ENCODE measurements around the gene NXPH2. TPM values are rescaled to one million over a fixed set of nuclear protein-coding genes. Genes with fewer than 3 reads are reported as not detected.

The NXPH2 gene
- total RNA-seq, 1 experiment from 2014 or later: not detected

- H3K27ac Mint-ChIP-seq (ENCODE audit: low read depth, unreplicated experiment): no peak overlapping the region
- ChIA-PET POLR2A (interaction anchor here (0.9 kb wide), 1 partner anchor 10 kb away, joined by 3 read pairs; no protein-coding TSS in a partner anchor), CTCF (interaction anchor here (0.6 to 0.7 kb wide), 2 partner anchors 73 to 150 kb away, joined by 3 to 4 read pairs; no protein-coding TSS in a partner anchor)
- H3K4me1 Mint-ChIP-seq (ENCODE audit: insufficient read depth, unreplicated experiment): no peaks in the 10 kb centered on the region
- no peak for DNase-seq (ENCODE audit: unreplicated experiment)
- H3K4me3 Mint-ChIP-seq (ENCODE audit: unreplicated experiment): no peak overlapping the region
- no peaks in the 10 kb centered on the region for H3K27me3 Mint-ChIP-seq (ENCODE audit: insufficient read depth, unreplicated experiment)
- no peak for TF ChIP-seq CTCF (IDR thresholded peaks at IDR 0.05; ENCODE audit: unreplicated experiment)
- BruUV-seq (replicated peaks): no TSS peak
- intact Hi-C loops (cut with micrococcal nuclease): no loop called here
- H3K9me3 Mint-ChIP-seq (ENCODE audit: unreplicated experiment): no peaks in the 10 kb centered on the region
- no peaks in the 10 kb centered on the region for H3K36me3 Mint-ChIP-seq (ENCODE audit: insufficient read depth, unreplicated experiment)
Measured at GRCh38 chr2:138720035-138720838, 60.0 kb downstream of the NXPH2 start.

- H3K27ac Mint-ChIP-seq (ENCODE audit: low read depth, unreplicated experiment): no peak overlapping the region
- H3K4me3 Mint-ChIP-seq (ENCODE audit: unreplicated experiment): no peak overlapping the region
- no peaks in the 10 kb centered on the region for H3K36me3 Mint-ChIP-seq (ENCODE audit: insufficient read depth, unreplicated experiment)
- no peak for DNase-seq (ENCODE audit: unreplicated experiment)
- H3K27me3 Mint-ChIP-seq (ENCODE audit: insufficient read depth, unreplicated experiment): no peaks in the 10 kb centered on the region
- H3K4me1 Mint-ChIP-seq (ENCODE audit: insufficient read depth, unreplicated experiment): no peaks in the 10 kb centered on the region
- no peak for TF ChIP-seq CTCF (IDR thresholded peaks at IDR 0.05; ENCODE audit: unreplicated experiment)
- BruUV-seq (replicated peaks): no TSS peak
- ChIA-PET POLR2A (no interaction called here), CTCF (interaction anchor here (0.6 to 0.7 kb wide), 2 partner anchors 72 to 447 kb away, joined by 3 read pairs; no protein-coding TSS in a partner anchor)
- intact Hi-C loops (cut with micrococcal nuclease): no loop called here
- no peaks in the 10 kb centered on the region for H3K9me3 Mint-ChIP-seq (ENCODE audit: unreplicated experiment)
Measured at GRCh38 chr2:138718405-138718804, 61.8 kb downstream of the NXPH2 start.

- no peaks in the 10 kb centered on the region for H3K36me3 Mint-ChIP-seq (ENCODE audit: insufficient read depth, unreplicated experiment)
- intact Hi-C loops (cut with micrococcal nuclease): no loop called here
- H3K4me1 Mint-ChIP-seq (ENCODE audit: insufficient read depth, unreplicated experiment): no peaks in the 10 kb centered on the region
- ChIA-PET POLR2A (no interaction called here), CTCF (interaction anchor here (0.6 kb wide), 1 partner anchor 357 kb away, joined by 3 read pairs; no protein-coding TSS in a partner anchor)
- no peaks in the 10 kb centered on the region for H3K27me3 Mint-ChIP-seq (ENCODE audit: insufficient read depth, unreplicated experiment)
- no TSS peak for BruUV-seq (replicated peaks)
- peak; percentile 5 for DNase-seq (ENCODE audit: unreplicated experiment)
- H3K27ac Mint-ChIP-seq (ENCODE audit: low read depth, unreplicated experiment): no peak overlapping the region
- TF ChIP-seq CTCF (IDR thresholded peaks at IDR 0.05; ENCODE audit: unreplicated experiment): no peak
- no peak overlapping the region for H3K4me3 Mint-ChIP-seq (ENCODE audit: unreplicated experiment)
- no peaks in the 10 kb centered on the region for H3K9me3 Mint-ChIP-seq (ENCODE audit: unreplicated experiment)
Measured at GRCh38 chr2:138716183-138716582, 64.0 kb downstream of the NXPH2 start.

GRCh38 chr2:138713504-138713903, 66.7 kb downstream of the NXPH2 start:
- H3K4me3 Mint-ChIP-seq (ENCODE audit: unreplicated experiment): no peak overlapping the region
- TF ChIP-seq CTCF (IDR thresholded peaks at IDR 0.05; ENCODE audit: unreplicated experiment): no peak
- intact Hi-C loops (cut with micrococcal nuclease): no loop called here
- no peak overlapping the region for H3K27ac Mint-ChIP-seq (ENCODE audit: low read depth, unreplicated experiment)
- H3K4me1 Mint-ChIP-seq (ENCODE audit: insufficient read depth, unreplicated experiment): peaks cover 4% of the 10 kb centered on the region
- CTCF ChIA-PET: interaction anchor here (0.7 to 0.8 kb wide), 2 partner anchors 11 to 622 kb away, joined by 3 read pairs; no protein-coding TSS in a partner anchor
- no peaks in the 10 kb centered on the region for H3K27me3 Mint-ChIP-seq (ENCODE audit: insufficient read depth, unreplicated experiment)
- BruUV-seq (replicated peaks): no TSS peak
- H3K36me3 Mint-ChIP-seq (ENCODE audit: insufficient read depth, unreplicated experiment): no peaks in the 10 kb centered on the region
- POLR2A ChIA-PET: no interaction called here
- H3K9me3 Mint-ChIP-seq (ENCODE audit: unreplicated experiment): no peaks in the 10 kb centered on the region
- no peak for DNase-seq (ENCODE audit: unreplicated experiment)
